H9 (cell line): Measurements from ENCODE around the gene ARHGAP15. TPM values are rescaled to one million over a fixed set of nuclear protein-coding genes. Genes with fewer than 3 reads are reported as not detected.

Source experiments
- DNase-seq: peaks from one replicate; pipeline ENCODE4 v3.0.0-alpha.2; 2017
- H2AFZ ChIP-seq: one replicate; pipeline ENCODE4 v1.6.1; 2013; ENCODE audit warnings: mild to moderate bottlenecking, low read length, control low read depth, moderate library complexity
- H2AK5ac ChIP-seq: 2 replicates; pipeline ENCODE4 v1.6.1; 2013; ENCODE audit warnings: low read length, control low read depth, mixed read lengths; ENCODE audit not compliant: insufficient read length
- H2BK120ac ChIP-seq: one replicate; pipeline ENCODE4 v1.6.1; 2013; ENCODE audit warnings: low read depth, mild to moderate bottlenecking, low read length, control low read depth, inconsistent platforms; ENCODE audit not compliant: poor library complexity, severe bottlenecking
- H2BK12ac ChIP-seq: 2 replicates; pipeline ENCODE4 v1.6.1; 2013; ENCODE audit warnings: low read length, control low read depth, mixed read lengths, low read depth; ENCODE audit not compliant: insufficient read length
- H2BK15ac ChIP-seq: 2 replicates; pipeline ENCODE4 v1.6.1; 2013; ENCODE audit warnings: low read depth, low read length, control low read depth
- H2BK20ac ChIP-seq: one replicate; pipeline ENCODE4 v1.6.1; 2013; ENCODE audit warnings: low read depth, mild to moderate bottlenecking, low read length, control low read depth, inconsistent platforms; ENCODE audit not compliant: poor library complexity, severe bottlenecking
- H2BK5ac ChIP-seq: 2 replicates; pipeline ENCODE4 v1.6.1; 2013; ENCODE audit warnings: low read length, control low read depth, mixed read lengths; ENCODE audit not compliant: insufficient read length
- H3K14ac ChIP-seq: 2 replicates; pipeline ENCODE4 v1.6.1; 2013; ENCODE audit warnings: low read length, control low read depth; ENCODE audit not compliant: insufficient read depth
- H3K18ac ChIP-seq: 2 replicates; pipeline ENCODE4 v1.6.1; 2013; ENCODE audit warnings: low read depth, mild to moderate bottlenecking, mixed read lengths, low read length, control low read depth; ENCODE audit not compliant: insufficient read length
- H3K23ac ChIP-seq: 2 replicates; pipeline ENCODE4 v1.6.1; 2013; ENCODE audit warnings: low read length, control low read depth, mixed read lengths, low read depth; ENCODE audit not compliant: insufficient read length
- H3K23me2 ChIP-seq: 2 replicates; pipeline ENCODE4 v1.6.1; 2013; ENCODE audit warnings: low read depth, mild to moderate bottlenecking, mixed read lengths, low read length, control low read depth; ENCODE audit not compliant: insufficient read length, poor library complexity, severe bottlenecking
- H3K27ac ChIP-seq: 2 replicates; pipeline ENCODE4 v1.5.1; 2013; ENCODE audit warnings: low read length, control low read depth, mixed read lengths, low read depth; ENCODE audit not compliant: insufficient read length
- H3K27me3 ChIP-seq: 2 replicates; pipeline ENCODE4 v1.6.1; 2013; ENCODE audit warnings: low read length, control low read depth, inconsistent platforms; ENCODE audit not compliant: insufficient read depth
- H3K4ac ChIP-seq: 2 replicates; pipeline ENCODE4 v1.6.1; 2013; ENCODE audit warnings: low read depth, mild to moderate bottlenecking, control low read depth, inconsistent platforms, low read length, moderate library complexity
- H3K4me1 ChIP-seq: 2 replicates; pipeline ENCODE4 v1.6.1; 2013; ENCODE audit warnings: low read length, control low read depth, inconsistent platforms; ENCODE audit not compliant: insufficient read depth
- H3K4me2 ChIP-seq: 2 replicates; pipeline ENCODE4 v1.6.1; 2013; ENCODE audit warnings: low read length, control low read depth, mixed read lengths; ENCODE audit not compliant: insufficient read length, insufficient read depth
- H3K56ac ChIP-seq: 2 replicates; pipeline ENCODE4 v1.6.1; 2013; ENCODE audit warnings: low read depth, mild to moderate bottlenecking, mixed read lengths, low read length, control low read depth; ENCODE audit not compliant: insufficient read length
- H3K79me1 ChIP-seq: 2 replicates; pipeline ENCODE4 v1.6.1; 2013; ENCODE audit warnings: low read depth, mild to moderate bottlenecking, moderate library complexity, low read length, control low read depth, inconsistent platforms; ENCODE audit not compliant: insufficient read depth, poor library complexity, severe bottlenecking
- H3K79me2 ChIP-seq: 2 replicates; pipeline ENCODE4 v1.6.1; 2013; ENCODE audit warnings: low read length, control low read depth, inconsistent platforms; ENCODE audit not compliant: insufficient read depth
- H3K9ac ChIP-seq: 2 replicates; pipeline ENCODE4 v1.6.1; 2013; ENCODE audit warnings: low read length, control low read depth, mixed read lengths; ENCODE audit not compliant: insufficient read length; ENCODE audit errors: extremely low read depth
- H3K9me3 ChIP-seq: one replicate; pipeline ENCODE4 v1.6.1; 2013; ENCODE audit warnings: low read depth, low read length, inconsistent platforms; ENCODE audit not compliant: control insufficient read depth
- H3T11ph ChIP-seq: one replicate; pipeline ENCODE4 v1.6.1; 2013; ENCODE audit warnings: mild to moderate bottlenecking, low read length, control low read depth, inconsistent platforms
- H4K20me1 ChIP-seq: one replicate; pipeline ENCODE4 v1.6.1; 2013; ENCODE audit not compliant: control insufficient read depth, insufficient read length, insufficient read depth
- H4K5ac ChIP-seq: 2 replicates; pipeline ENCODE4 v1.6.1; 2013; ENCODE audit warnings: low read depth, mild to moderate bottlenecking, mixed read lengths, low read length, control low read depth; ENCODE audit not compliant: insufficient read length
- H4K8ac ChIP-seq: replicated peaks from 2 replicates; pipeline ENCODE4 v1.6.1; 2013; ENCODE audit warnings: low read length, control low read depth, mixed read lengths, low read depth; ENCODE audit not compliant: insufficient read length
- H4K91ac ChIP-seq: 2 replicates; pipeline ENCODE4 v1.6.1; 2013; ENCODE audit warnings: low read depth, mild to moderate bottlenecking, moderate library complexity, mixed read lengths, low read length, control low read depth; ENCODE audit not compliant: insufficient read length
- H3K27ac Mint-ChIP-seq, 3 experiments: 2 replicates in 2 of 3; 3 replicates in 1 of 3; pipeline ENCODE4 v1.8.0; 2020 to 2021; ENCODE audit warnings: mixed read lengths in 3 of 3, mild to moderate bottlenecking in 1 of 3, moderate library complexity in 1 of 3
- H3K27me3 Mint-ChIP-seq: 2 replicates; pipeline ENCODE4 v1.8.0; 2021; ENCODE audit warnings: low read depth, mild to moderate bottlenecking, moderate library complexity, mixed read lengths
- H3K36me3 Mint-ChIP-seq, 3 experiments: 2 replicates in 2 of 3; 3 replicates in 1 of 3; pipeline ENCODE4 v1.8.0; 2020 to 2021; ENCODE audit warnings: low read depth in 3 of 3, mixed read lengths in 3 of 3; ENCODE audit not compliant: insufficient read depth in 1 of 3
- H3K4me1 Mint-ChIP-seq, 2 experiments: 2 replicates each; pipeline ENCODE4 v1.8.0; 2020; ENCODE audit warnings: mixed read lengths in 2 of 2
- H3K4me3 Mint-ChIP-seq, 2 experiments: 2 replicates in 1 of 2; 3 replicates in 1 of 2; pipeline ENCODE4 v1.8.0; 2020 to 2021; ENCODE audit warnings: mild to moderate bottlenecking in 2 of 2, mixed read lengths in 2 of 2, moderate library complexity in 1 of 2
- H3K9me3 Mint-ChIP-seq, 2 experiments: 2 replicates in 1 of 2; 3 replicates in 1 of 2; pipeline ENCODE4 v1.8.0; 2020; ENCODE audit warnings: mild to moderate bottlenecking in 2 of 2, mixed read lengths in 2 of 2, moderate library complexity in 1 of 2
- CTCF ChIP-seq: fragments of 200-600 bp; sonication (generic); conservative IDR thresholded peaks from 3 replicates; pipeline ENCODE4 v1.8.0; 2021; ENCODE audit warnings: antibody characterized with exemption, mild to moderate bottlenecking
- WGBS: extraction: QIAGEN DNeasy Blood & Tissue Kit; methylation state at CpG from one replicate; pipeline ENCODE4 v1.1.7; 2013; ENCODE audit warnings: missing lambda C conversion rate, low lambda C conversion rate, mixed read lengths; ENCODE audit not compliant: insufficient read length; ENCODE audit errors: extremely low coverage; 5-methylcytosine and 5-hydroxymethylcytosine counted together
- total RNA-seq: library from RNA; stranded (reverse); gene quantifications from 2 replicates; pipeline ENCODE4 v1.2.1, GENCODE V29; 2021

The ARHGAP15 gene
- total RNA-seq, 1 experiment from 2014 or later: not detected

DNA sequence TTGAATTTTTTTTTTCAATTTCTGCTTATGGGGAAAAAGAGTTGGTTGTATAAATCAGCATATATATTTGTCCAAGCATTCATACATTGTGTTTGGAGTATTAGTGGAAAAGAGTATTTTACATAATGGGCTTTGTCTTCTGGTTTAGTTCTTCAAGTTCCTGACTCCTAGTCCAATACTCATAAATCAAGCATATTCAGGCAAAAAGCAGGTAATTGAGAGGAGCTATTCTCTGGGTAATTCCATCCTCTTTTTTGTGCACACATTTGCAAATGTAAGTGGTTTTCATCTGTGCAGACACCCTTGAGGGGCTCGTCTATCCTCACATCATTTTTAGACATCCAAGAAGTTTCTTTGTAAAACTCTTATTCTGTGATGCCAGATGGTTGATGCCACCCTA, 337.2 kb downstream of the ARHGAP15 start:
- no peak overlapping the region for H4K91ac ChIP-seq
- H3K23me2 ChIP-seq: no peaks in the 10 kb centered on the region
- H3K79me2 ChIP-seq: no peaks in the 10 kb centered on the region
- no peak overlapping the region for H2BK20ac ChIP-seq
- no peaks in the 10 kb centered on the region for H3K4me1 ChIP-seq
- no peak overlapping the region for H3K9ac ChIP-seq
- H3K27ac ChIP-seq: no peak overlapping the region
- H3K23ac ChIP-seq: no peak overlapping the region
- H3K9me3 ChIP-seq: no peaks in the 10 kb centered on the region
- no peak overlapping the region for H3K18ac ChIP-seq
- no peak overlapping the region for H3K14ac ChIP-seq
- H3K56ac ChIP-seq: no peak overlapping the region
- no peak overlapping the region for H2BK15ac ChIP-seq
- Mint-ChIP-seq H3K27ac (peak overlapping the region in 1 of 3 experiments; percentile 21; a peak in 1 of 7 replicates), H3K4me1 (peaks cover 2 to 8% of the 10 kb centered on the region in 2 experiments; a peak in 3 of 4 replicates), H3K36me3 (no peaks in the 10 kb centered on the region; a peak in 1 of 7 replicates), H3K4me3 (no peak overlapping the region), H3K27me3 (no peaks in the 10 kb centered on the region), H3K9me3 (no peaks in the 10 kb centered on the region; a peak in 1 of 5 replicates)
- H2AK5ac ChIP-seq: no peak overlapping the region
- no CpG with 5 or more reads among the region's 1 CpG for WGBS
- no peak overlapping the region for H3K4ac ChIP-seq
- H4K8ac ChIP-seq: no peak overlapping the region
- no peaks in the 10 kb centered on the region for H4K20me1 ChIP-seq
- no peak overlapping the region for H3T11ph ChIP-seq
- no peak for DNase-seq
- no peak overlapping the region for H4K5ac ChIP-seq
- no peaks in the 10 kb centered on the region for H3K79me1 ChIP-seq
- H2BK5ac ChIP-seq: no peak overlapping the region
- no peak overlapping the region for H2BK120ac ChIP-seq
- no peak overlapping the region for H2AFZ ChIP-seq
- no peak for TF ChIP-seq CTCF
- H3K27me3 ChIP-seq: no peaks in the 10 kb centered on the region
- no peak overlapping the region for H2BK12ac ChIP-seq
- no peak overlapping the region for H3K4me2 ChIP-seq
